ENCODE measurements around the gene THAP8.

Gene THAP8

GRCh38 chr19:36030264-36031148 lies 23.6 kb downstream of the THAP8 start:
- peak; percentile 15 for DNase-seq

GRCh38 chr19:36028313-36029041 lies 25.6 kb downstream of the THAP8 start:
- no peak for DNase-seq

DNA sequence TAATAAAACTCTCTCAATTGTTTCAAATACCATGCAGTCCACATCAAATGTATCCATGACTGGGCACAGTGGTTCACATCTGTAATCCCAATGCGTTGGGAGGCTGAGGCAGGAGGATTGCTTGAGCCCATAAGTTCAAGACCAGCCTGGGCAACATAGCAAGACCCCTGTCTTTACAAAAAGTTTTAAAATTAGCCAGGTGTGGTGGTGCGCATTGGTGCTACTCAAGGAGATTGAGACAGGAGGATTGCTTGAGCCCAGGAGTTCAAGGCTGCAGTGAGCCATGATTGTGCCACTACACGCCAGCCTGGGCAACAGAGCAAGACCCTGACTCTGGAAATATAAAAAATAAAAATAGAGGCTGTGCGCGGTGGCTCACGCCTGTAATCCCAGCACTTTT lies 26.4 kb downstream of the THAP8 start:
- DNase-seq: no peak

- no peak for DNase-seq
Observed at GRCh38 chr19:36026091-36026876, 27.8 kb downstream of the THAP8 start.

DNA sequence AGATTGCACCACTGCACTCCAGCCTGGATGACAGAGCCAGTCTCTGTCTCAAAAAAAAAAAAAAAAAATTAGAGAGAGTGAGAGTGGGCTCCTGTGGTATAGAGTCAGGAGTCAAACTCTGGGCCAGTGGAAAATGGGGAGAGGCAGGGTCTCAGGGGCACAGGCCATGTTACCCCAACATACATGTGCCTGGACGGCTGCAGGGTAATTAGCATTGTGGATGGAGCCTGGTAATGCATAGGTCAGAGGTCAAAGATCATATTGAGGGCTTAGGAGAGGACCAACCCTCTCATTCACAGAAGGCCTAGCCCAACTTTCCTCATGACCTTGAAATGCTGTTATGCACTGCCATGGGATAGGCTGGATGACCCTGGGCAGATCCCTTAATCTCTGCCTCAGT lies 28.5 kb downstream of the THAP8 start:
- DNase-seq: no peak

- DNase-seq: no peak
Observed at GRCh38 chr19:36023432-36023831, 30.7 kb downstream of the THAP8 start.

DNA sequence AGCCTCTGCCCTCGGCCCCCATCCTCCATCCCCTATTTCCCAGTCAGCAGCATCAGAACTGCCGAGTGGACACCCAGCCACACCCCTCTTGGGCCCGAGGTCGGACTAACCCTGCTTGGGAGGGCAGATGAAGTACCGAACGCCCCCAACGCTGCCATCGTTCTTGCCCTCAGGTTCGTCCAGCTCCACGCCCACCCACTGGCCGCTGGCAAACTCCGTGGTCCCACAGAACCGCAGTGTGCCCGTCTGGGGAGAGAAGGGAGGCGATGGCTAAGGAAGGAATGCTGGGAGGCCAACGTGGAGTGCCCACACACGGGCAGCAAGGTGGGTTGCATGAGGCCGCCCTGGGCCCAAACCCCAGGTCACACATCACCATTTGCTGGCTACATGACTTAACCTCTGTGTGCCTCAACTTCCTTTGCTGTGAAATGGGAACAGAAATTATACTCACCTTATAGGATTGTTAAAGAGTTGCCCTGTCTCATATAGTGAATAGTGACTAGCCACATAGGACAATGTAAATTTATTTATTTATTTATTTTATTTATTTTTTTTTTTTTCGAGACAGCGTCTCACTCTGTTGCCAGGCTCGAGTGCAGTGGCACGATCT lies 34.9 kb downstream of the THAP8 start:
- no peak for DNase-seq

- DNase-seq: peak; percentile 99
Observed at GRCh38 chr19:36014012-36014924, 39.8 kb downstream of the THAP8 start, which contains the start of gene ALKBH6. ALKBH6 (minus strand) TSS chr19:36014213; CDS start chr19:36013397, 816 bp downstream.

GRCh38 chr19:36013280-36014011 lies 40.6 kb downstream of the THAP8 start:
- no peak for DNase-seq

GRCh38 chr19:36010402-36010801 lies 43.7 kb downstream of the THAP8 start:
- DNase-seq: no peak

DNA sequence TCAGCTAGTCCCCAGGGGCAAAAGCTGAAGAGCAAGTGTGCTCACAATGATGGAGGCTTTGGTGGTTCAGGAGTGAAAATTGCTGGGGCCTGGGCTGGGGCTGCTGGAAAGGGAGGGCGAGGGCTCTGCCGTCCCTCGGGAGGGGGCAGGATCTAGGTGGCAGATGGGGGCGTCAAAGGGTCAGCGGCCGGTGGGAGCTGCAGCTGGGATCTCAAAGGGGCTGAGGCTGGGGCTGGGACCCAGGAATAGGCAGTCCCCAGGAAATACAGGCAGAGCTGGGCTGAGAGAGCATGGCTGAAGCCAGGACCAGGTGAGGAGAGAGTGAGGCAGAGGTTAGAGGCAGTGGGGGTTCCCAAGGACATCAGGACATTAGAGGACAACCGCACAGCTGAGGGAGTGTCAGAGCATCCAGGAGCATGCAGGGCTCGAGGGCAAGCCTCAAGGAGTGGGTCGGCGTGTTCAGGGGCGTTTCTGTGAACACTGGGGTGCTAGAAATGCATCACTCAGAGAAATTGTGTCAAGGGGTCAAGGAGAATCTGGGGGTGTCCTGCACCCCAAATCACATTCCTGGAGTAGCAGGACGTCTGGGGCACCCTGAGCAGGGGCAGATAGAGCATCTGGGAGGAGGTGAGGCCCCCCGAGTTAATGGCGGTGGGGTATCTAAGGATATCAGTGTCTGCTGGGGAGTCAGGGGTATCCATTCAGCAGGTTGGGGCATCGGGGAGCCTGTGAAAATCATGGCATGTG lies 44.3 kb downstream of the THAP8 start:
- DNase-seq: no peak

DNA sequence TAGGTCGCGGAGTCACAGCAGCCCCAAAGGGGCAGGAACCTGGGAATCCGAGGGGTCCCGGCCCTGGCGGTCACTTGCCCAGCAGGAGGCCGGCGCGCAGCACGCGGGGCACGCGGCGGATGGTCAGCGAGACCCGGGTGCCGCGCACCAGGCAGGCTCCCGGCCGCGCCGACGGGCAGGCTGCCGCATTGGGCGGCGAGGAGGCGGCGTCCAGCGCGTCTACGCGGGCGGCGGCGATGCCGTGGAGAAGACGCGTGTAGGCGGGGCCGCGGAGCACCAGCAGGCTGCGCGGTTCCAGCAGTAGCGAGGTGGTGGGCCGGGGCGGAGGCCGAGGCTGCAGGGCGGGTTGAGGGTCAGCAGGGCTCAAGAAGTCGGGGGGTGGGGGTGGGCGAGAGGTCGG lies 44.9 kb downstream of the THAP8 start:
- peak; percentile 53 for DNase-seq

DNA sequence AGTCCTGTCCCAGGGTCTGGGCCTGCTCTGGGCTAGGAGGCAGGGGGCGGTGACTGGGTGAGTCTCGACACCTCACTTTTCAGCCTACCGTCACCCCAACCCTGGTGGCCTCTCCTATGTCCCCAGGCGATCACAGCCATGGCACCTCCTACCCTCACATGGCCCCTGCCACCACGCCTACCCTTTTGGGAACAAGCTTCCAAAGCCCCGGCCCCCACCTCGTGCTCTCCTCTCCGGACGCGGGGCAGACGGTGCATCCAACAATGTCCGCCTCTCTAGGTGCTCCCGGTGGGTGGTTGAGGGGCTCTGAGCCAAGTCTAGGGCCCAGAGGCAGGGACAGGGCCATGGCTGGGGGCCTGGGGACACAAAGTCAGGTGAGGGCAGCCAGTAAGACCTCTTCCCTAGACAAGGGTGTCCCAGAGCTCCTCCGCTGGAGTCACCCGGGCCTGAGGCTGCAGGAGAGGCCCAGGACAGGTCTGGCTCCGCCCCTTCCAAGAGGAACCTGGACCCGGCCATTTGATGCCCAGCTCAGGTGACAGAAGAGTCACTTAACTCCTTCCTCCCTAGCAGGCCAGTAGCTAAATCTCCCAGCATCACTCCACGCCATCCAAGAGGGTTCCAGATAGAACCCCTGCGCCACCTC lies 45.6 kb downstream of the THAP8 start, which contains the start of gene SYNE4:
Gene SYNE4, minus strand, starts transcription at position 478 of the 643 bp plus-strand sequence. Its CDS starts 132 bp downstream, at position 346.
- no peak for DNase-seq

- DNase-seq: no peak
Observed at GRCh38 chr19:36006955-36007354, 47.1 kb downstream of the THAP8 start.

- no peak for DNase-seq
Observed at GRCh38 chr19:36003284-36003683, 50.8 kb downstream of the THAP8 start.

DNA sequence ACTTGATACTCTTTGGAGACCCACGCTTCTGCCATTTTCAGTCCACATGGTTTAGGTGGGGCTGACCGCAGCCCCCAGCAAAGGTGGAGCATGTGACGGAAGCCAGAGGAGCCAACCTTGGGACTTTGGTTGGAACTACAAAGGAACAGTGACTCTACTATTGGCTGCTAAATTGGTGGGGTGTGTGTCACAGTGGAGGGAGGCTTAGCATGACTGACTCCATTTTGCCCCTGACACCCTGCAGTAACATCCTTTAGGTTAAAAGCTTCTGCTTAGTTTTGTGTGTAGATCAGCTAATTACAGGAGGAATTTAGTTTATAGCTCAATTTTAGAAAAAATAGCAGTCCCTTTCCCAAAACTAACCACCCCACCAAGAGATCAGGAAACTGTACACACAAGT lies 52.5 kb downstream of the THAP8 start:
- no peak for DNase-seq

- DNase-seq: no peak
Observed at GRCh38 chr19:35996777-35997176, 57.3 kb downstream of the THAP8 start.

DNA sequence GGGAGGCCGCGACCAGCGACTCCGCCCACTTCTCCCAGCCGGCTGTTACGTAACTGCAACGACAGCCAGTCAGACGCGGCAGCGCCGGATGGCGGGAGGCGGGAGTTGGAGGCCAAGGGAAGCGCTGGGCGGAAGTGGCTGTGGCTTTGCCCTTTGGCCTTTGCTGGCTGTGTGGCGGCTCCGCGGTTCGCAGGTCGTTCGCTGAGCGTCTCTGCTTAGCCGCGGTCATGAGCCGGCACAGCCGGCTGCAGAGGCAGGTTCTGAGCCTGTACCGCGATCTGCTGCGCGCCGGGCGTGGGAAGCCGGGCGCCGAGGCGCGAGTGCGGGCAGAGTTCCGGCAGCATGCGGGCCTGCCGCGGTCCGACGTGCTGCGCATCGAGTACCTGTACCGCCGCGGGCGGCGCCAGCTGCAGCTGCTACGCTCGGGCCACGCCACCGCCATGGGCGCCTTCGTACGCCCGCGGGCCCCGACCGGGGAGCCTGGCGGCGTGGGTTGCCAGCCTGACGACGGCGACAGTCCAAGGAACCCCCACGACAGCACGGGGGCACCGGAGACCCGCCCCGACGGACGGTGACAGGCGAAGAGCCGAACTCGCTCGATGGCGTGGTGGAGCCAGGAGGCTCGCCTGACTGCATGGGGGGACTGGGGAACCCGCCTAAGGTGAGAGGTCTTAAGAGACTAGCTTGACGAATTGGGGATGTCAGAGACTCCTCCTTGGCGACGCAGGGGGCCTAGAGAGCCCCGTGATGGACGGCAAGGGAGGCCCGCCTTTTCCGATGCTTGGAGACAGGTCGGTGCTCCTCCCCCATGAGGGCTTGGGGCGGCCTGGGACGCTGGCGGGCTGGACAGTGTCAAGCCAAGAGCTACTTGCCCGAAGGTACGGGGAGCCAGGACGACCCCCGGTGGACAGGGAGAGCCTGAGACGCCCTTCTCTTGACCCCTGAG lies 58.8 kb downstream of the THAP8 start, which contains the start of gene SDHAF1:
Gene SDHAF1, plus strand, starts transcription at position 141 of the 946 bp plus-strand sequence. Its CDS starts 87 bp downstream, at position 228.
- peak; percentile 92 for DNase-seq
